ENCODE results near the gene SIKE1. TPM values are rescaled to one million over a fixed set of nuclear protein-coding genes. Genes with fewer than 3 reads are reported as not detected.
"Not testable (repeated sequence)": the region's sequence is repeated elsewhere in the genome, so short reads cannot be mapped to it uniquely, and the experiment has no call there.

The SIKE1 gene
- total and polyA plus RNA-seq, 7 donors, result 10.2 to 36.0 (median 22.2) TPM

- intact Hi-C loops (cut with DNase I), result no loop called here
- WGBS, 2 donors, result 82 to 86% methylated on average over 3 of the region's 3 CpGs
Measured at GRCh38 chr1:114819869-114820268, 39.4 kb upstream of the SIKE1 start.

DNA sequence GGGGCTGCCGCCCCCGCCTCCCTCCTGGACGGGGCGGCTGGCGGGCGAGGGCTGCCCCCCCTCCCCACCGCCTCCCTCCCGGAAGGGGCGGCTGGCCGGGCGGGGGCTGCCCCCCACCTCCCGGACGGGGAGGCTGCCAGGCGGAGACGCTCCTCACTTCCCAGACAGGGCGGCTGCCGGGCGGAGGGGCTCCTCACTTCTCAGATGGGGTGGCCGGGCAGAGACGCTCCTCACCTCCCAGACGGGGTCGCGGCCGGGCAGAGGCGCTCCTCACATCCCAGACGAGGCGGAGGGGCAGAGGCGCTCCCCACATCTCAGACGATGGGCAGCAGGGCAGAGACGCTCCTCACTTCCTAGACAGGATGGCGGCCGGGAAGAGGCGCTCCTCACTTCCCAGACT is 24.0 kb upstream of the SIKE1 start:
- H3K27ac ChIP-seq, result not testable (repeated sequence)
- 94 to 96% methylated on average over 26 to 32 of the region's 33 CpGs for WGBS, 2 donors

More at GRCh38 chr1:114819869-114820268, 39.4 kb upstream of the SIKE1 start:
- no peaks in the 10 kb centered on the region for H3K4me1 ChIP-seq
- no peak overlapping the region for H3K4me3 ChIP-seq
- TF ChIP-seq POLR2A (IDR thresholded peaks at IDR 0.05) (no peak), POLR2AphosphoS5 (IDR thresholded peaks at IDR 0.05) (no peak), EP300 (IDR thresholded peaks at IDR 0.05) (no peak)
- TF ChIP-seq, protein P1, sequence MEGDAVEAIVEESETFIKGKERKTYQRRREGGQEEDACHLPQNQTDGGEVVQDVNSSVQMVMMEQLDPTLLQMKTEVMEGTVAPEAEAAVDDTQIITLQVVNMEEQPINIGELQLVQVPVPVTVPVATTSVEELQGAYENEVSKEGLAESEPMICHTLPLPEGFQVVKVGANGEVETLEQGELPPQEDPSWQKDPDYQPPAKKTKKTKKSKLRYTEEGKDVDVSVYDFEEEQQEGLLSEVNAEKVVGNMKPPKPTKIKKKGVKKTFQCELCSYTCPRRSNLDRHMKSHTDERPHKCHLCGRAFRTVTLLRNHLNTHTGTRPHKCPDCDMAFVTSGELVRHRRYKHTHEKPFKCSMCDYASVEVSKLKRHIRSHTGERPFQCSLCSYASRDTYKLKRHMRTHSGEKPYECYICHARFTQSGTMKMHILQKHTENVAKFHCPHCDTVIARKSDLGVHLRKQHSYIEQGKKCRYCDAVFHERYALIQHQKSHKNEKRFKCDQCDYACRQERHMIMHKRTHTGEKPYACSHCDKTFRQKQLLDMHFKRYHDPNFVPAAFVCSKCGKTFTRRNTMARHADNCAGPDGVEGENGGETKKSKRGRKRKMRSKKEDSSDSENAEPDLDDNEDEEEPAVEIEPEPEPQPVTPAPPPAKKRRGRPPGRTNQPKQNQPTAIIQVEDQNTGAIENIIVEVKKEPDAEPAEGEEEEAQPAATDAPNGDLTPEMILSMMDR (IDR thresholded peaks at IDR 0.05), result no peak
- no peaks in the 10 kb centered on the region for H3K36me3 ChIP-seq
- no peaks in the 10 kb centered on the region for H3K27me3 ChIP-seq
- H3K27ac ChIP-seq, result no peak overlapping the region
- H3K9me3 ChIP-seq, result no peaks in the 10 kb centered on the region
- DNase-seq, result no peak

GRCh38 chr1:114803001-114803400 is 22.5 kb upstream of the SIKE1 start:
- intact Hi-C loops (cut with DNase I), result no loop called here
- Histone ChIP-seq H3K27ac (no peak overlapping the region), H3K4me3 (no peak overlapping the region), H3K4me1 (no peaks in the 10 kb centered on the region), H3K27me3 (no peaks in the 10 kb centered on the region), H3K9me3 (no peaks in the 10 kb centered on the region), H3K36me3 (no peaks in the 10 kb centered on the region)
- 58 to 70% methylated on average over 3 of the region's 3 CpGs for WGBS, 2 donors
- no peak for TF ChIP-seq POLR2AphosphoS5 (IDR thresholded peaks at IDR 0.05)
- TF ChIP-seq EP300 (IDR thresholded peaks at IDR 0.05), result no peak
- TF ChIP-seq, protein P1 (IDR thresholded peaks at IDR 0.05), result no peak
- no peak for TF ChIP-seq POLR2A (IDR thresholded peaks at IDR 0.05)
- no peak for DNase-seq

More for the DNA sequence above, 24.0 kb upstream of the SIKE1 start:
- DNase-seq; H3K27me3 ChIP-seq; H3K36me3 ChIP-seq; H3K4me3 ChIP-seq; intact Hi-C loops (cut with DNase I); H3K9me3 ChIP-seq; H3K4me1 ChIP-seq: not testable (repeated sequence)

- WGBS, 2 donors, result 70 to 87% methylated on average over 2 of the region's 2 CpGs
- no peaks in the 10 kb centered on the region for H3K36me3 ChIP-seq
- peaks cover 0 to 11% (median 0%) of the 10 kb centered on the region in 3 donors for H3K27me3 ChIP-seq
- TF ChIP-seq, protein P1 (IDR thresholded peaks at IDR 0.05), result no peak
- no peak for TF ChIP-seq EP300 (IDR thresholded peaks at IDR 0.05)
- no peak for TF ChIP-seq POLR2AphosphoS5 (IDR thresholded peaks at IDR 0.05)
- no peak for TF ChIP-seq POLR2A (IDR thresholded peaks at IDR 0.05)
- H3K4me3 ChIP-seq, result no peak overlapping the region
- DNase-seq, result no peak
- no peaks in the 10 kb centered on the region for H3K4me1 ChIP-seq
- H3K27ac ChIP-seq, result no peak overlapping the region
- no peaks in the 10 kb centered on the region for H3K9me3 ChIP-seq
- intact Hi-C loops (cut with DNase I), result no loop called here
Measured at GRCh38 chr1:114794038-114794437, 13.6 kb upstream of the SIKE1 start.

- WGBS, 2 donors, result 93% methylated on average over 25 of the region's 25 CpGs
- H3K27ac ChIP-seq; H3K36me3 ChIP-seq; H3K9me3 ChIP-seq; DNase-seq; H3K4me3 ChIP-seq; intact Hi-C loops (cut with DNase I); H3K4me1 ChIP-seq: not testable (repeated sequence)
- peaks cover 0 to 11% (median 0%) of the 10 kb centered on the region in 3 donors for H3K27me3 ChIP-seq
Measured at GRCh38 chr1:114790581-114790980, 10.1 kb upstream of the SIKE1 start.

GRCh38 chr1:114786440-114786839 is 6.0 kb upstream of the SIKE1 start:
- H3K27me3 ChIP-seq; DNase-seq; H3K36me3 ChIP-seq; H3K27ac ChIP-seq; H3K9me3 ChIP-seq; H3K4me3 ChIP-seq; H3K4me1 ChIP-seq; intact Hi-C loops (cut with DNase I): not testable (repeated sequence)
- 89 to 94% methylated on average over 1 of the region's 1 CpG for WGBS, 2 donors
